ENCODE measurements around the gene CRLF3.
A peak's percentile ranks its signal among the peaks of the same experiment; 100 is the strongest.

Gene CRLF3

DNA sequence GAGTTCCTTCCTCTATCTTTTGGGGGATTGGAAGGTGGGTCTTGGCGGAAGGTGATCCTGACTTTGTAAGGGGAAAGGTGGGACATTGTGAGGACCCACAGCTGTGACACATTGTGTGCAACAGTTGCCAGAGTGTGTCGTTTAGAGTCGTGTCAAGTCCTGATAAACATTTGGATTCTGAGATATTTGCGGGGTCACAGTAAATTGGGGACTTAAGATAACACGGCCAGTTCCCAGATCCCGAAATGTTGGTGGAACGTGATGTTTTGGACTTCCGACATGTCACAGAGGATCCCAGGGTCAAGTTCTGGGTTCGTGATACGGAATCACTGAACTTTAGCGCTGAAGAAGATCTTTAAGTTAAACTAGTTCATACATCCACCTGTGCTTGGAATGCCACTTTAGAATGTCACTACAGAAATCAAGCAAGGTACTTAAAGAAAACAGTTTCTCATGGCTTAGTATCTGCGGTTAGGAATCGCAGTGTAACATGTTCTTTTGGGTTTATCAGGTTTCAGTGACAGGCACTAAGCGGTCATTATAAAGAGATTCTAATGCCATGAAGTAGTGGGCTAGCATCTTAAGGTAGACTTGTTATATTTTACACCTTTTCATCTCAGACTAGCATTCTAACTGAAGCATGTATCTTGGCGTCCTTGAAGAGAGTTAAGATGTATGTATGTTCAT lies 8.1 kb upstream of the CRLF3 start:
- no peak for TF ChIP-seq FOXP2 (optimal IDR thresholded peaks at IDR 0.05; ENCODE audit: borderline replicate concordance, extremely low read depth, extremely low read length, insufficient read depth)
- TF ChIP-seq TAF1 (IDR thresholded peaks at IDR 0.05; ENCODE audit: borderline replicate concordance, insufficient read depth, low read length) = no peak
- TF ChIP-seq POLR2AphosphoS5 (IDR thresholded peaks at IDR 0.05; ENCODE audit: low read depth, low read length) = no peak
- TF ChIP-seq, protein P1, sequence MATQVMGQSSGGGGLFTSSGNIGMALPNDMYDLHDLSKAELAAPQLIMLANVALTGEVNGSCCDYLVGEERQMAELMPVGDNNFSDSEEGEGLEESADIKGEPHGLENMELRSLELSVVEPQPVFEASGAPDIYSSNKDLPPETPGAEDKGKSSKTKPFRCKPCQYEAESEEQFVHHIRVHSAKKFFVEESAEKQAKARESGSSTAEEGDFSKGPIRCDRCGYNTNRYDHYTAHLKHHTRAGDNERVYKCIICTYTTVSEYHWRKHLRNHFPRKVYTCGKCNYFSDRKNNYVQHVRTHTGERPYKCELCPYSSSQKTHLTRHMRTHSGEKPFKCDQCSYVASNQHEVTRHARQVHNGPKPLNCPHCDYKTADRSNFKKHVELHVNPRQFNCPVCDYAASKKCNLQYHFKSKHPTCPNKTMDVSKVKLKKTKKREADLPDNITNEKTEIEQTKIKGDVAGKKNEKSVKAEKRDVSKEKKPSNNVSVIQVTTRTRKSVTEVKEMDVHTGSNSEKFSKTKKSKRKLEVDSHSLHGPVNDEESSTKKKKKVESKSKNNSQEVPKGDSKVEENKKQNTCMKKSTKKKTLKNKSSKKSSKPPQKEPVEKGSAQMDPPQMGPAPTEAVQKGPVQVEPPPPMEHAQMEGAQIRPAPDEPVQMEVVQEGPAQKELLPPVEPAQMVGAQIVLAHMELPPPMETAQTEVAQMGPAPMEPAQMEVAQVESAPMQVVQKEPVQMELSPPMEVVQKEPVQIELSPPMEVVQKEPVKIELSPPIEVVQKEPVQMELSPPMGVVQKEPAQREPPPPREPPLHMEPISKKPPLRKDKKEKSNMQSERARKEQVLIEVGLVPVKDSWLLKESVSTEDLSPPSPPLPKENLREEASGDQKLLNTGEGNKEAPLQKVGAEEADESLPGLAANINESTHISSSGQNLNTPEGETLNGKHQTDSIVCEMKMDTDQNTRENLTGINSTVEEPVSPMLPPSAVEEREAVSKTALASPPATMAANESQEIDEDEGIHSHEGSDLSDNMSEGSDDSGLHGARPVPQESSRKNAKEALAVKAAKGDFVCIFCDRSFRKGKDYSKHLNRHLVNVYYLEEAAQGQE (IDR thresholded peaks at IDR 0.05; ENCODE audit: insufficient read depth in 1 of 2, low read depth in 2 of 2, low read length in 2 of 2) = no peak
- no peak for TF ChIP-seq SIN3A (IDR thresholded peaks at IDR 0.05; ENCODE audit: borderline replicate concordance, insufficient read depth, low read length)

DNA sequence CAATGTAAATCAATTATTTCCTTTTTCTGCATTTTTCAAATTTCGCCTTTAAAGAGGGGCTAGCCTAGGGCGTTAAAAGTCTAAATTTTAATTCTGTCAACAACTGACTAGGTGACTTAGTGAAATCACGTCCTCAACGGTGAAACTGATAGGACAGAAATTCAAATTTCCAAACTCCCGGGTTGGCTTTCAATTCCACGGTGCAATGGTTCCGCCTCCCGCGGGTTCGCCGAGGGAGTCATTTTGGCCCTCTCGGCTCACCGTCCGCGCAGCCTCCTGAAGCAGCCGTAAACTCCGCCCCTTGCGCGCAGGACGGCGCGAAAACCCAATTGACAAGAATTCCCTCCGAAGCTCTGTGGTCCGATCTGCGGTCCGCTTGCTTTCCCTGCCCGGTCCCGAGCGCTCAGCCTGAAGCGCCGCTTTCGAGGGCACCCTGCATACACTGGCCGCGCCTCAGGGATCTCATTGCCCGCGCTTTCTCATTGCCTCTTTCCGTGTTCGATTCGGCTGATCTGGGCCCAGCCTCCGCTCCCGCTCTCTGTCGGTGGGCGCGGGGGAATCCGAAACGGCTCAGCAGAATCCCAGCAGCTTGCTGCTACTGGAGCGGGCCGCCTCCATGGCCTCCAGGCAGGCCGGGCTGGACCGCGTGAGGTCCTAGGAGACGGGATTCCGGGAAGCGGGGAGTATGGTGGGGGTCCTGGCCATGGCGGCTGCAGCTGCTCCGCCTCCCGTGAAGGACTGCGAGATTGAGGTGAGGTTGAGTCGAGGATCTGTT lies 7.4 kb upstream of the CRLF3 start, which contains the start of gene ATAD5:
TSS of gene ATAD5 (plus strand) at position 304 of the 775 bp plus-strand sequence. CDS start at position 686, 382 bp downstream.
- TF ChIP-seq FOXP2 (optimal IDR thresholded peaks at IDR 0.05; ENCODE audit: borderline replicate concordance, extremely low read depth, extremely low read length, insufficient read depth) (peak; percentile 63), SIN3A (IDR thresholded peaks at IDR 0.05; ENCODE audit: borderline replicate concordance, insufficient read depth, low read length) (peak; percentile 73; the same call in 1 of the 2 replicates), TAF1 (IDR thresholded peaks at IDR 0.05; ENCODE audit: borderline replicate concordance, insufficient read depth, low read length) (peak; percentile 70; the same call in 1 of the 2 replicates), POLR2AphosphoS5 (IDR thresholded peaks at IDR 0.05; ENCODE audit: low read depth, low read length) (peak; percentile 85)
- TF ChIP-seq, protein P1 (IDR thresholded peaks at IDR 0.05; ENCODE audit: insufficient read depth in 1 of 2, low read depth in 2 of 2, low read length in 2 of 2) = peak; percentile 19 to 67; a peak in 2 of 4 replicates

DNA sequence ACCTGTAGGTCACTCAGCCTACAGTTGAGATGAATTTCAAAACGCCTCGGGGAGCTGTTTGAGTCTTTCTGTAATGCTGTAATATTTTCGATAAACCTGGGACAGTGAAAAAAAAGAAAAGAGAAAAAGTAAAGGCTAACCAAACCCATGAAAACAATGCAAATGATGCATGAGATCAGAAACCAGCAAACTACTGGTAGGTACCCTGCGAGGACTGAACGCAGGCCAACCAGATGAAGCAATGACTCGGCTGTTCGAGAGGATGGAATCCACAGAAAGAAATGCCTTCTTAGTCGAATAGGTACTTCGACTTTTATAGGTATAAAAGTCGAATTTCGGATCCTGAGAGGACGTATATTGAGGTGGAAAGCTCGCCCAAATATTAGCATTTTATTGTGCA lies 6.8 kb upstream of the CRLF3 start:
- TF ChIP-seq SIN3A (IDR thresholded peaks at IDR 0.05; ENCODE audit: borderline replicate concordance, insufficient read depth, low read length) = no peak
- TF ChIP-seq POLR2AphosphoS5 (IDR thresholded peaks at IDR 0.05; ENCODE audit: low read depth, low read length) = no peak

DNA sequence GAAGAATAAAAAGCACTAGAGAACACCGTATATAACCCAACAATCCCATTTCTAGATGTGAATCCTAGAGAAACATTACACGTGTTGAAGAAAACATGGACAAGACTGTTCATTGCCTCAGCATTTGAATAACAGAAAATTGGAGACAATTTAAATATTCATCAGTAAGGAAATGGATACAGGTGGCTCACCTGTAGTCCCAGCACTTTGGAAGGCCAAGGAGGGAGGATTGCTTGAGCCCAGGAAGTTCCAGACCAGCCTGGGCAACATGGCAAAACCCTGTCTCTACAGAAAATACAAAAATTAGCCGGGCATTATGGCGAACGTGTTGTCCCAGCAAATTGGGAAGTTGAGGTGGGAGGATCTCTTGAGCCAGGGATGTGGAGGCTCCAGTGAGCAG lies 4.5 kb upstream of the CRLF3 start:
- TF ChIP-seq SIN3A (IDR thresholded peaks at IDR 0.05; ENCODE audit: borderline replicate concordance, insufficient read depth, low read length) = no peak
- no peak for TF ChIP-seq POLR2AphosphoS5 (IDR thresholded peaks at IDR 0.05; ENCODE audit: low read depth, low read length)
- no peak for TF ChIP-seq FOXP2 (optimal IDR thresholded peaks at IDR 0.05; ENCODE audit: borderline replicate concordance, extremely low read depth, extremely low read length, insufficient read depth)
- TF ChIP-seq, protein P1 (IDR thresholded peaks at IDR 0.05; ENCODE audit: insufficient read depth in 1 of 2, low read depth in 2 of 2, low read length in 2 of 2) = no peak
- no peak for TF ChIP-seq TAF1 (IDR thresholded peaks at IDR 0.05; ENCODE audit: borderline replicate concordance, insufficient read depth, low read length)

DNA sequence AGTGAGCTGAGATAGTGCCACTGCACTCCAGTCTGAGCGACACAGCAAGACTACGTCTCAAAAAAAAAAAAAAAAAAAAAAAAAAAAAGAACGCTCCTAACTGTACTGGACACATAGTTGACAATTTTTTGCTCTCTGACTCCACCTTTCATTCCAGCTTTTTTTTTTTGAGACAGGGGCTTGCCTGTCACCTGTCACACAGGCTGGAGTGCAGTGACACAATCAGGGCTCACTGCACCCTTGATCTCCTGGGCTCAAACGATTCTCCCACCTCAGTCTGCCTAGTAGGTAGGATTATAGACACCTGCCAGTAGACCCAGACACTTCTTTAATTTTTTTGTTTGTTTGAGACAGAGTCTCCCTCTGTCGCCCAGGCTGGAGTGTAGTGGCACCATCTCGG lies 2.6 kb upstream of the CRLF3 start:
- no peak for TF ChIP-seq POLR2AphosphoS5 (IDR thresholded peaks at IDR 0.05; ENCODE audit: low read depth, low read length)
- TF ChIP-seq, protein P1 (IDR thresholded peaks at IDR 0.05; ENCODE audit: insufficient read depth in 1 of 2, low read depth in 2 of 2, low read length in 2 of 2) = no peak
- no peak for TF ChIP-seq TAF1 (IDR thresholded peaks at IDR 0.05; ENCODE audit: borderline replicate concordance, insufficient read depth, low read length)
- no peak for TF ChIP-seq FOXP2 (optimal IDR thresholded peaks at IDR 0.05; ENCODE audit: borderline replicate concordance, extremely low read depth, extremely low read length, insufficient read depth)
